ENCODE data around the gene STAB2.

The STAB2 gene

DNA sequence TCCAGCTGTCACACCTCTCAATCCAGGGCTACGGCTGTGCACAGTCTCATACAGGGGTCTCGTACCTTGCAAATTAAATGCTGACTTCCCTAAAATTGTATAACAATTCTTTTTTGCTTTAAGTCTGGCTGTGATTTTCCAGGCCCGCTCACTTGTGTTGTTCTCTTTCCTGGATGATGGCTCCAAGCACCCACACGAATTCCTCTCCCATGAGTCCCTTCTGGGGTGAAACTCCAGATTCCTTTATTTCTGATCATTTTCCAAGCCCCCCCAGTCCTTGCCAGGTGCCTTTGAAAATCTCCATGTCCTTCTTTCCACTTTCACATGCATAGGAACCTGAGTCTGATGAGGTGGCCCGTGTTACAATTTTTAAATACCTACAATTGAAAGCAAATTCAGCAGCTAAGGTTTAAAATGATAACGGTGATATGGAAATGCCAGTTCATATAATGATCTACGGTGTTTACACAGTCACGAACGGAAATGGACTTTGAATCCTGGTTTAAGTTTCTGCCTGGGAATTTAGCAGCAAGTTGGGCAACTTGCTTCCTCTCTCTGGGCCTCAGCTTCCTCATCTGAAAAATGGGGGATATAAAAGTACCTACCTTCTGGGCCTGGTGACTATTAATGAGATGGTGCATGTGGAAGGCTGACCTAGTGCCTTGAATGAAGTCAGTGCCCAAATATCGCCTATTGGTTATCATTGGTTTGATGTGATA, 85.5 kb downstream of the STAB2 start:
- Histone ChIP-seq H3K4me3 (ENCODE audit: low read depth, low read length) (no peak overlapping the region), H3K27me3 (ENCODE audit: control insufficient read depth, insufficient read depth, low read length) (no peaks in the 10 kb centered on the region), H3K27ac (ENCODE audit: low read depth, low read length) (no peak overlapping the region), H3K4me1 (ENCODE audit: control insufficient read depth, insufficient read depth, low read length) (peaks cover 13% of the 10 kb centered on the region), H3K9ac (ENCODE audit: low read depth, low read length) (no peak overlapping the region), H3K9me3 (ENCODE audit: control insufficient read depth, insufficient read depth, low read length) (no peaks in the 10 kb centered on the region), H3K36me3 (ENCODE audit: control insufficient read depth, insufficient read depth, low read length) (no peaks in the 10 kb centered on the region)

DNA sequence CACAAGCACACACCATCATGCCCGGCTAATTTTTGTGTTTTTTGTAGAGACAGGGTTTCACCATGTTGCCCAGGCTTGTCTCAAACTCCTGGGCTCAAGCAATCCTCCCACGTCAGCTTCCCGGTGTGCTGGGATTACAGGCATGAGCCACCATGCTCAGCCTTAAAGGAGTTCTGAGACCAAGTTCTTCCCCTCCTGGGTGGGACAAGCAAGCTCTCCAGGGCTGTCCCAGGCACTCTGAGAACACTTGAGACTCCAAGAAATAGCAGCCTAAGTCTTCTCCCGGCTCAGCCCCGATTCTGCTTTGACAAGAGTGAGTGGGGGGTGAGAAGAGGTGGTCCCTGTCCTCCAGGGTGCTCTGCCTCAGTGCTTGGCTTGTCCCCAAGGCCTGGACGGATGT, 86.4 kb downstream of the STAB2 start:
- Histone ChIP-seq H3K4me1 (ENCODE audit: control insufficient read depth, insufficient read depth, low read length) (peaks cover 13% of the 10 kb centered on the region), H3K9me3 (ENCODE audit: control insufficient read depth, insufficient read depth, low read length) (no peaks in the 10 kb centered on the region), H3K4me3 (ENCODE audit: low read depth, low read length) (no peak overlapping the region), H3K9ac (ENCODE audit: low read depth, low read length) (no peak overlapping the region), H3K27me3 (ENCODE audit: control insufficient read depth, insufficient read depth, low read length) (no peaks in the 10 kb centered on the region), H3K27ac (ENCODE audit: low read depth, low read length) (no peak overlapping the region), H3K36me3 (ENCODE audit: control insufficient read depth, insufficient read depth, low read length) (no peaks in the 10 kb centered on the region)

DNA sequence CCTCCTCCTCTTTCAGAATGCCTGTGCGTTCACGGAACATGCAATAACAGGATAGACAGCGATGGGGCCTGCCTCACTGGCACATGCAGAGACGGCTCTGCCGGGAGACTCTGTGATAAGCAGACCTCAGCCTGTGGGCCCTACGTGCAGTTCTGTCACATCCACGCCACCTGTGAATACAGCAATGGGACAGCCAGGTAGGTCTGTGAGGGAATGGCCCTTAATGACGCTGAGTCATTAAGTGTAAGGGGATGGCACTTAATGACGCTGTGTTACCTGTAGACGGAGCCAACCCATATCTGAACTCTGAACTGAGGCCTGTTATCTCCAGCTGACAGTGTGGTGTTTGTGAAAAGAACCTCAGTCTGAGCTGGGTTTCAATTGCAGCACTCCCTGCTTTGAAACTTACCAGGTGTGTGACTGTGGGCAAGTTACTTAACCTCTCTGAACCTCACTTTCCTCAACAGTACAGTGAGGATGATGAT, 86.9 kb downstream of the STAB2 start:
- H3K9ac ChIP-seq (ENCODE audit: low read depth, low read length): no peak overlapping the region
- no peaks in the 10 kb centered on the region for H3K27me3 ChIP-seq (ENCODE audit: control insufficient read depth, insufficient read depth, low read length)
- no peaks in the 10 kb centered on the region for H3K9me3 ChIP-seq (ENCODE audit: control insufficient read depth, insufficient read depth, low read length)
- H3K36me3 ChIP-seq (ENCODE audit: control insufficient read depth, insufficient read depth, low read length): no peaks in the 10 kb centered on the region
- H3K4me1 ChIP-seq (ENCODE audit: control insufficient read depth, insufficient read depth, low read length): peaks cover 12% of the 10 kb centered on the region
- no peak overlapping the region for H3K27ac ChIP-seq (ENCODE audit: low read depth, low read length)
- no peak overlapping the region for H3K4me3 ChIP-seq (ENCODE audit: low read depth, low read length)

DNA sequence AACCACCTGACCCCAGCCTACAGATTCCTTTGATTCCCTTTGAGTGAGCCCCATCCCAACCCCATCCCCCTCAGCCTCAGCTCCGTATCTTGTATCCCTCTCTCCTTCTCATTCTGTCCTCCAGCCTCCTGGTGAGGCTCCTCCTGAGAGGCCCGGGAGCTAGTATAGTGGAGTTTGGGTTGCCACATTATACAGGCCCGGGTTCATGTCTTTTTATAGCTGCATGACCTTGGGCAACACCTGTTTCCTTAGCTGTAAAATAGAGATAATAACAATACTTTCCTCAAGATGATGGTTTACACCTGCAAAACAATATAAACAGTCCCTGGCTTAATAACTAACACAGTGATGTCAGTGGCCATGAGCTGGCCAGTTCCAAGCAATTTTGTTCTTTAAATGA, 89.8 kb downstream of the STAB2 start:
- no peak overlapping the region for H3K4me3 ChIP-seq (ENCODE audit: low read depth, low read length)
- no peak overlapping the region for H3K27ac ChIP-seq (ENCODE audit: low read depth, low read length)
- no peaks in the 10 kb centered on the region for H3K9me3 ChIP-seq (ENCODE audit: control insufficient read depth, insufficient read depth, low read length)
- no peaks in the 10 kb centered on the region for H3K36me3 ChIP-seq (ENCODE audit: control insufficient read depth, insufficient read depth, low read length)
- no peak overlapping the region for H3K9ac ChIP-seq (ENCODE audit: low read depth, low read length)
- H3K4me1 ChIP-seq (ENCODE audit: control insufficient read depth, insufficient read depth, low read length): no peaks in the 10 kb centered on the region
- no peaks in the 10 kb centered on the region for H3K27me3 ChIP-seq (ENCODE audit: control insufficient read depth, insufficient read depth, low read length)

DNA sequence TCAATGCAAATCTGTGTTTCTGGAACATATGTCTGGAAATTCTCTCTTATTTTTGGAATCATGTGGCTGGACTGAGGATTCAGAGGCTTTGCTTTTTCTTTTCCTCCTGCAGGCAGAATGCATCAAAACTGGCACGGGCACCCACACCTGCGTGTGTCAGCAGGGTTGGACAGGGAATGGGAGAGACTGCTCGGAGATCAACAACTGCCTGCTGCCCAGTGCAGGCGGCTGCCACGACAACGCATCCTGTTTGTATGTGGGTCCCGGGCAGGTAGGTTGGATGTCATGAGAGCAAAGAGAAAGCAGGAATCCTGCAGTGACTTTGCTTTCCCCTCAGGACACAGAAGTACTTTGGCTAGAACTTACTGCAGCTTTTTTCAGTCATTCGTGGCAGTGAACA, 90.3 kb downstream of the STAB2 start:
- no peaks in the 10 kb centered on the region for H3K36me3 ChIP-seq (ENCODE audit: control insufficient read depth, insufficient read depth, low read length)
- H3K9me3 ChIP-seq (ENCODE audit: control insufficient read depth, insufficient read depth, low read length): no peaks in the 10 kb centered on the region
- no peaks in the 10 kb centered on the region for H3K4me1 ChIP-seq (ENCODE audit: control insufficient read depth, insufficient read depth, low read length)
- no peak overlapping the region for H3K27ac ChIP-seq (ENCODE audit: low read depth, low read length)
- H3K9ac ChIP-seq (ENCODE audit: low read depth, low read length): no peak overlapping the region
- H3K4me3 ChIP-seq (ENCODE audit: low read depth, low read length): no peak overlapping the region
- no peaks in the 10 kb centered on the region for H3K27me3 ChIP-seq (ENCODE audit: control insufficient read depth, insufficient read depth, low read length)

DNA sequence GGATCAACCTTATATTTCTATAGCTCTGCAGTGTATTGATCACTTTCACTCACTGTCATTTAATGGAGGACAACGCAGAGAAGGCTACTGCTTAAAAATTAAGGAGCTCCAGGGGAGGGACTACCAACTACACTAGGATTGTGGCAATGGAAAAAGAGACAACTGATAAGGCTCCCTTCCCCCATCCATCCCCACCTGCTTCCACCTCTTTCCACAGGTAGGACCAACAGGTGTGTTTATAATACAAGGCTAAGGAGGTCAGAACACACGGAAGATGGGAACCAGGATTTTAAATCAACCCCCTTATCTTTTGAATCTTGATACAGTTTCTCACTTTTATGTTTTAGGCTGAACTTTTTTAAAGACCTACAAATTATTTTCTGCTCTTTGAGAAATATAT, 90.8 kb downstream of the STAB2 start:
- H3K9ac ChIP-seq (ENCODE audit: low read depth, low read length): no peak overlapping the region
- H3K4me3 ChIP-seq (ENCODE audit: low read depth, low read length): no peak overlapping the region
- H3K27me3 ChIP-seq (ENCODE audit: control insufficient read depth, insufficient read depth, low read length): no peaks in the 10 kb centered on the region
- no peaks in the 10 kb centered on the region for H3K9me3 ChIP-seq (ENCODE audit: control insufficient read depth, insufficient read depth, low read length)
- no peaks in the 10 kb centered on the region for H3K36me3 ChIP-seq (ENCODE audit: control insufficient read depth, insufficient read depth, low read length)
- H3K27ac ChIP-seq (ENCODE audit: low read depth, low read length): no peak overlapping the region
- H3K4me1 ChIP-seq (ENCODE audit: control insufficient read depth, insufficient read depth, low read length): no peaks in the 10 kb centered on the region

DNA sequence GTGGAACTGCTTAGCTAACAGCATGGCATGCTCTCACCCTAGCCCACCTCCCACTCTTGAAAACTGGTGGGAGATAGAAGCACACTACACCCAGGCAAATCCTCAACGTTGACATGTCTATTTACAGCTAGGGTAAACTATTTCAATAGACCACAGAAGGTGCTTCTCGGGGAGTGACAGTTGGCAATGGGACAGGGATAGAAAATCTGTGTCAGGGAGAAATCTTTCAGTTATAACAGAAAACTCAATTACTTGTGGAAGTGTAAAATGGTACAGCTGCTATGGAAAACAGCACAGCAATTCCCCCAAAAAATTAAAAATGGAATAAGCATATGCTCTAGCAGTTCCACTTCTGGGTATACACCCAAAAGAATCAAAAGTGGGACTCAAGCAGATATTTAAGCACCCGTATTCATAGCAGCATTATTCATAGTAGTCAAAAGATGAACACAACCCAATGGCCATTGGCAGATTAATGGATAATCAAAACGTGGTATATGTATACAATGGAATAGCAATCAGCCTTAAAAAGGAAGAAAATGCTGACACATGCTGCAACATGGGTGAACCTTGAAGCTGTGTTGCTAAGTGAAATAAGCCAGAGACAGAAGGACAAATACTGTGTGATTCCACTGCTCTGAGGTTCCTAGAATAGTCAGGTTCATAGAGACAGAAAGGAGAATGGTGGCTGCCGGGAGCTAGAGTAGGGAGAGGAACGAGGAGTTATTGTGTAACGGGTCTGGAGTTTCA, 92.5 kb downstream of the STAB2 start:
- no peak overlapping the region for H3K4me3 ChIP-seq (ENCODE audit: low read depth, low read length)
- H3K36me3 ChIP-seq (ENCODE audit: control insufficient read depth, insufficient read depth, low read length): no peaks in the 10 kb centered on the region
- no peak overlapping the region for H3K9ac ChIP-seq (ENCODE audit: low read depth, low read length)
- no peaks in the 10 kb centered on the region for H3K9me3 ChIP-seq (ENCODE audit: control insufficient read depth, insufficient read depth, low read length)
- H3K27me3 ChIP-seq (ENCODE audit: control insufficient read depth, insufficient read depth, low read length): no peaks in the 10 kb centered on the region
- H3K4me1 ChIP-seq (ENCODE audit: control insufficient read depth, insufficient read depth, low read length): no peaks in the 10 kb centered on the region
- no peak overlapping the region for H3K27ac ChIP-seq (ENCODE audit: low read depth, low read length)

DNA sequence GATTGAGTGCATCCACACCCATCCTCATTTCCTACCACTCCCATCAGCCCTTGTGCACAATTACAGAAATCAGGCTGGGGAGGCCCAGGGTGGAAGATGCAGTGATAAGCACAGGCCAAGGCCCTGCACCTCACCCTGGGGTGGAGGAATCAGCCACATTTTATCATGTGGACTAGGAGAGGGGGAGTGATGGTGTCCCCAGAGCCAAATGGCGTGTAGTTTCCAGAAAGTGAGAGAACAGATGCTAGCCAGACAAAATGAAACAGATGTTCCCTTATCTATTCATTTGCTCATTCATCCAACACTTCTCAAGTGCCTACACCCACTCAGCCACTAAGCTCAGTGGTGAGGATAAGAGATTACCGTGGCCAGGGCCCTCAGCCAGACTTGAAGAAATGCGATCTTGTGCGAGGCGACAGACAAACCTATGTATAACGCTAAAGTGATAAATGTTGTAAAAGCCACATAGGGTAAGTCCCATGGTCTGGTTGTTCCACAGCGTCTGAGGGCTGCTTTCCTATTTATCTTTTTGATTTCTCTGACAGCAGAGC, 93.6 kb downstream of the STAB2 start:
- no peak overlapping the region for H3K27ac ChIP-seq (ENCODE audit: low read depth, low read length)

DNA sequence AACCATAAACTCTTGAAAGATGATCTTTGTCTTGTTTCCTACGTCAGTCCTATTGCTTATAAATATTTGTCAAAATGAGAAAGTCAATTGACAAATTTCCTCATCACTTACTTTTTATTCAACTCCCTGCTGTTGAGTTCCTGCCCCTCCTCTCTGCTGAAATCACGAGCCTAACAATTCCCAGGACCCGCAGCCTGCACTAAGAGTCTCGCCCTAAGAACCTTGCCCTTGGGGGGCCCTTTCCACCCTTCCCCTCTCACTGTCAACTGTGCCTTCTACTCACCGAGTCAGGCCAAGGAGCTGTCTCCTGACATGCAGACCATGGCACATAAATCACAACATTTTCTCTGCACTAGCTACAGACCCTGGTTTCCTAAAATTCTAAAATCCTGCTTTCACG, 99.0 kb downstream of the STAB2 start:
- H3K27ac ChIP-seq (ENCODE audit: low read depth, low read length): no peak overlapping the region
- H3K36me3 ChIP-seq (ENCODE audit: control insufficient read depth, insufficient read depth, low read length): no peaks in the 10 kb centered on the region
- H3K4me3 ChIP-seq (ENCODE audit: low read depth, low read length): no peak overlapping the region
- no peaks in the 10 kb centered on the region for H3K4me1 ChIP-seq (ENCODE audit: control insufficient read depth, insufficient read depth, low read length)
- H3K9ac ChIP-seq (ENCODE audit: low read depth, low read length): no peak overlapping the region
- H3K27me3 ChIP-seq (ENCODE audit: control insufficient read depth, insufficient read depth, low read length): no peaks in the 10 kb centered on the region
- no peaks in the 10 kb centered on the region for H3K9me3 ChIP-seq (ENCODE audit: control insufficient read depth, insufficient read depth, low read length)

More for the DNA sequence above, 93.6 kb downstream of the STAB2 start:
- Histone ChIP-seq H3K9ac (ENCODE audit: low read depth, low read length) (no peak overlapping the region), H3K36me3 (ENCODE audit: control insufficient read depth, insufficient read depth, low read length) (no peaks in the 10 kb centered on the region), H3K9me3 (ENCODE audit: control insufficient read depth, insufficient read depth, low read length) (no peaks in the 10 kb centered on the region), H3K4me1 (ENCODE audit: control insufficient read depth, insufficient read depth, low read length) (no peaks in the 10 kb centered on the region), H3K27me3 (ENCODE audit: control insufficient read depth, insufficient read depth, low read length) (no peaks in the 10 kb centered on the region), H3K4me3 (ENCODE audit: low read depth, low read length) (no peak overlapping the region)

DNA sequence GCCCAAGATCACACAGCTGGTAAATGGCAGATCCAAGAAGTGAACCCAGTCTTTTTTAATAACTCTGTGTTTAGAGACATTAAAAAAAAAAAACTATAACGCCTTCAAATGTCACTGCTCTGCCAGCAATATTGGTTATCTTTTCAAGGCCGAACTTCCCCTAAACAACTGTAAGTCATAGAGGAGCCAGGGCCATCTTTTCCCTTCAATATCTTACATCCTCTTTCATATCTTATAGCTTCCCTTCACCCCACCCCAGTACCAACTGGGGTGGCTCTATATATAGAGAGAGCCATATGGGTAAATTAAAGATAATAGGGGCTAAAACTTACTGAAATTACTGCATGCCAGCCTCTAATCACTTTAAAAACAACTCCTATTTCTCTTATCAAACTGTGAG, 100.2 kb downstream of the STAB2 start:
- H3K9me3 ChIP-seq (ENCODE audit: control insufficient read depth, insufficient read depth, low read length): no peaks in the 10 kb centered on the region
- H3K27me3 ChIP-seq (ENCODE audit: control insufficient read depth, insufficient read depth, low read length): no peaks in the 10 kb centered on the region
- H3K36me3 ChIP-seq (ENCODE audit: control insufficient read depth, insufficient read depth, low read length): no peaks in the 10 kb centered on the region
- no peak overlapping the region for H3K4me3 ChIP-seq (ENCODE audit: low read depth, low read length)
- no peaks in the 10 kb centered on the region for H3K4me1 ChIP-seq (ENCODE audit: control insufficient read depth, insufficient read depth, low read length)
- H3K9ac ChIP-seq (ENCODE audit: low read depth, low read length): no peak overlapping the region
- no peak overlapping the region for H3K27ac ChIP-seq (ENCODE audit: low read depth, low read length)

DNA sequence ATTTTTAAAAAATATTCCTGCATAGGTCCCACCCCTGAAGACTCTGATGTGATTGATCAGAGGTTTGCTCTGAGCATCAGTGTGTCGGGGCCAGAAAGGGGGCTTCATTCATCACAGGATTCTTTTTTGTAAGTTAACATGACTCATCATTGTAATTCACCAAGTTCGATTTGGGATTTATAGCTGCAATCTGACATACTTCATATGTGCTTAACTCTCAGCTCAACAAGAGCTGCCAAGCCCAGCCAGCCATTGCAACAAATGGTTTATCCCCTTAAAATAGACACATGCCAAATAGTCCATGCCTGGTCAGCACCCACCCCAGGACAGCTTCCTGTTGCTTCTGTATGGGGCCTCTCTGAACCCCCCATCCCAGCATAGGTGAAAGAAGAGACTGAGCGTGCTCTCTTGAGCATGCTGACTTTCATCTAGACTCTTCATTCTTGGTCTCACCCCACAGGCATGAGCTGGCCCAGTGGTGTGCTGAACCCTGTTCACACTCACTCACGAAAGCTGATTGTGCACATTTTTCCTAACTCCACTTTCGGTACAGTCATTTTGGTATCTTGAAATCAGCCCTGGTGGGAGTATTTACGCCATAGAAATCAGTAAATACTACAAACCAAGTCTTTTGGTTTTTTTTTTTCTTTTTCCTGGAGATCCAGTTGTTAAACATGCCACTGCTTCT, 101.4 kb downstream of the STAB2 start:
- Histone ChIP-seq H3K36me3 (ENCODE audit: control insufficient read depth, insufficient read depth, low read length) (no peaks in the 10 kb centered on the region), H3K27me3 (ENCODE audit: control insufficient read depth, insufficient read depth, low read length) (no peaks in the 10 kb centered on the region), H3K27ac (ENCODE audit: low read depth, low read length) (no peak overlapping the region), H3K9ac (ENCODE audit: low read depth, low read length) (no peak overlapping the region), H3K9me3 (ENCODE audit: control insufficient read depth, insufficient read depth, low read length) (no peaks in the 10 kb centered on the region), H3K4me1 (ENCODE audit: control insufficient read depth, insufficient read depth, low read length) (no peaks in the 10 kb centered on the region), H3K4me3 (ENCODE audit: low read depth, low read length) (no peak overlapping the region)

Data from HUES48 (cell line).